Measurements from ENCODE around the gene KRT15. TPM values are rescaled to one million over a fixed set of nuclear protein-coding genes. Genes with fewer than 3 reads are reported as not detected.
A peak's percentile ranks its signal among the peaks of the same experiment; 100 is the strongest.

Gene KRT15
- total and polyA plus RNA-seq, 2 of the 4 experiments (the other 2 are of a cell fraction): 2.9 to 5.3 TPM

GRCh38 chr17:41466988-41467387 lies 51.7 kb downstream of the KRT15 start, which contains the start of gene KRT32:
KRT32 (minus strand) TSS chr17:41467386; CDS start chr17:41467325, 61 bp downstream.
- no peak within 1 kb of the TSS for H2BK15ac ChIP-seq (ENCODE audit: low read depth, low read length)
- H3K79me1 ChIP-seq (ENCODE audit: low read depth in 1 of 2, low read length in 2 of 2): no peaks in the 10 kb centered on the region
- 0 out of 2 replicates have a peak within 1 kb of the TSS, but pooled peaks have one; percentile 1 for H2AK5ac ChIP-seq (ENCODE audit: low read depth, low read length)
- no peak within 1 kb of the TSS; the same call in 1 of the 2 replicates for H3K18ac ChIP-seq (ENCODE audit: low read depth, low read length)
- H2BK20ac ChIP-seq (ENCODE audit: low read depth, low read length): no peak within 1 kb of the TSS
- no peak within 1 kb of the TSS for H4K91ac ChIP-seq (ENCODE audit: insufficient read depth, low read depth, low read length)
- H4K8ac ChIP-seq (ENCODE audit: low read depth in 2 of 2, low read length in 2 of 2): no peak within 1 kb of the TSS
- H3K4ac ChIP-seq (ENCODE audit: low read depth, low read length): no peak within 1 kb of the TSS
- H3K4me3 ChIP-seq (ENCODE audit: insufficient read depth, low read depth, low read length): no peak within 1 kb of the TSS
- no peak within 1 kb of the TSS for H3K14ac ChIP-seq (replicated peaks; ENCODE audit: low read depth, low read length)
- no peaks in the 10 kb centered on the region; the same call in 1 of the 2 replicates for H4K20me1 ChIP-seq (ENCODE audit: insufficient read depth, low read length)
- in situ Hi-C loops (cut with MboI; ENCODE audit: low sequenced_read_pairs): no loop called here
- BruUV-seq (replicated peaks): no TSS peak
- H3K9me3 ChIP-seq (ENCODE audit: control insufficient read depth, insufficient read depth, low read length): peaks cover 16% of the 10 kb centered on the region
- H3K4me2 ChIP-seq (ENCODE audit: low read depth, low read length): no peak within 1 kb of the TSS
- dilution Hi-C loops (cut with HindIII; ENCODE audit: low sequenced_read_pairs, unreplicated experiment): no loop called here
- no peaks in the 10 kb centered on the region for H3K36me3 ChIP-seq (ENCODE audit: control insufficient read depth, insufficient read depth, low read length)
- ATAC-seq (ENCODE audit: low read depth) (no peak), DNase-seq (no peak)
- peaks cover 24% of the 10 kb centered on the region for H3K27me3 ChIP-seq (ENCODE audit: control insufficient read depth, insufficient read depth, low read length)
- no peak within 1 kb of the TSS for H2AK9ac ChIP-seq (replicated peaks; ENCODE audit: low read depth, low read length, poor library complexity)
- no peak within 1 kb of the TSS for H2BK5ac ChIP-seq (ENCODE audit: low read depth, low read length, poor library complexity, severe bottlenecking)
- H3K4me1 ChIP-seq (ENCODE audit: control insufficient read depth, insufficient read depth, low read length): peaks cover 8% of the 10 kb centered on the region
- intact Hi-C loops (cut with micrococcal nuclease): no loop called here
- CTCF ChIA-PET: no interaction called here
- no peak within 1 kb of the TSS for H2BK120ac ChIP-seq (ENCODE audit: low read depth, low read length)
- no peak for TF ChIP-seq NFE2L2 (IDR thresholded peaks at IDR 0.05; ENCODE audit: low read depth, low read length)
- TF ChIP-seq SMC3 (IDR thresholded peaks at IDR 0.05; ENCODE audit: low read depth, low read length): no peak
- TF ChIP-seq, protein P1, sequence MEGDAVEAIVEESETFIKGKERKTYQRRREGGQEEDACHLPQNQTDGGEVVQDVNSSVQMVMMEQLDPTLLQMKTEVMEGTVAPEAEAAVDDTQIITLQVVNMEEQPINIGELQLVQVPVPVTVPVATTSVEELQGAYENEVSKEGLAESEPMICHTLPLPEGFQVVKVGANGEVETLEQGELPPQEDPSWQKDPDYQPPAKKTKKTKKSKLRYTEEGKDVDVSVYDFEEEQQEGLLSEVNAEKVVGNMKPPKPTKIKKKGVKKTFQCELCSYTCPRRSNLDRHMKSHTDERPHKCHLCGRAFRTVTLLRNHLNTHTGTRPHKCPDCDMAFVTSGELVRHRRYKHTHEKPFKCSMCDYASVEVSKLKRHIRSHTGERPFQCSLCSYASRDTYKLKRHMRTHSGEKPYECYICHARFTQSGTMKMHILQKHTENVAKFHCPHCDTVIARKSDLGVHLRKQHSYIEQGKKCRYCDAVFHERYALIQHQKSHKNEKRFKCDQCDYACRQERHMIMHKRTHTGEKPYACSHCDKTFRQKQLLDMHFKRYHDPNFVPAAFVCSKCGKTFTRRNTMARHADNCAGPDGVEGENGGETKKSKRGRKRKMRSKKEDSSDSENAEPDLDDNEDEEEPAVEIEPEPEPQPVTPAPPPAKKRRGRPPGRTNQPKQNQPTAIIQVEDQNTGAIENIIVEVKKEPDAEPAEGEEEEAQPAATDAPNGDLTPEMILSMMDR (conservative IDR thresholded peaks at IDR 0.05; ENCODE audit: low read depth, low read length): no peak
- no peak for TF ChIP-seq ELK1 (IDR thresholded peaks at IDR 0.05; ENCODE audit: borderline replicate concordance, low read depth, low read length)
- no peak for TF ChIP-seq MXI1 (IDR thresholded peaks at IDR 0.05; ENCODE audit: borderline replicate concordance, low read depth, low read length)
- TF ChIP-seq RFX5 (IDR thresholded peaks at IDR 0.05; ENCODE audit: low read depth, low read length): no peak
- TF ChIP-seq POLR2A (IDR thresholded peaks at IDR 0.05; ENCODE audit: low read depth, low read length): no peak
- TF ChIP-seq MAFK (IDR thresholded peaks at IDR 0.05; ENCODE audit: low read depth, low read length): no peak
- TF ChIP-seq BHLHE40 (IDR thresholded peaks at IDR 0.05; ENCODE audit: low read depth, low read length): no peak
- TF ChIP-seq RCOR1 (IDR thresholded peaks at IDR 0.05; ENCODE audit: insufficient replicate concordance, low read length): no peak
- TF ChIP-seq, protein P2, sequence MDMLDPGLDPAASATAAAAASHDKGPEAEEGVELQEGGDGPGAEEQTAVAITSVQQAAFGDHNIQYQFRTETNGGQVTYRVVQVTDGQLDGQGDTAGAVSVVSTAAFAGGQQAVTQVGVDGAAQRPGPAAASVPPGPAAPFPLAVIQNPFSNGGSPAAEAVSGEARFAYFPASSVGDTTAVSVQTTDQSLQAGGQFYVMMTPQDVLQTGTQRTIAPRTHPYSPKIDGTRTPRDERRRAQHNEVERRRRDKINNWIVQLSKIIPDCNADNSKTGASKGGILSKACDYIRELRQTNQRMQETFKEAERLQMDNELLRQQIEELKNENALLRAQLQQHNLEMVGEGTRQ (IDR thresholded peaks at IDR 0.05; ENCODE audit: low read depth, low read length): no peak
- no peak for TF ChIP-seq MAZ (IDR thresholded peaks at IDR 0.05; ENCODE audit: borderline replicate concordance, low read depth, low read length)
- TF ChIP-seq CHD1 (IDR thresholded peaks at IDR 0.05; ENCODE audit: low read depth, low read length): no peak
- TF ChIP-seq CEBPB (IDR thresholded peaks at IDR 0.05; ENCODE audit: low read depth, low read length): no peak
- no peak within 1 kb of the TSS for H4K5ac ChIP-seq (ENCODE audit: low read depth, low read length)
- H3K56ac ChIP-seq (ENCODE audit: extremely low read depth, insufficient read depth, low read length): no peak within 1 kb of the TSS
- POLR2A ChIA-PET (ENCODE audit: unreplicated experiment): no interaction called here
- H3K27ac ChIP-seq (ENCODE audit: insufficient read depth, low read length): no peak within 1 kb of the TSS
- no peak within 1 kb of the TSS for H3K9ac ChIP-seq (ENCODE audit: low read depth, low read length)
- 100% methylated on average over 1 of the region's 14 CpGs; no CpG with 5 or more reads in 1 of the 2 experiments for WGBS, 2 experiments (ENCODE audit: extremely low coverage in 2 of 2, insufficient read length in 1 of 2)
- H3K23ac ChIP-seq (ENCODE audit: low read depth, low read length): no peak within 1 kb of the TSS
- no peak within 1 kb of the TSS for H2AFZ ChIP-seq (replicated peaks; ENCODE audit: low read length, poor library complexity)
- no peaks in the 10 kb centered on the region for H3K9me1 ChIP-seq (ENCODE audit: insufficient read depth, low read length)
